Natural killer cell (primary cell): Measurements from ENCODE around the gene ZNF283. TPM values are rescaled to one million over a fixed set of nuclear protein-coding genes. Genes with fewer than 3 reads are reported as not detected.

ENCODE experiments used
- ATAC-seq, 3 donors: fragments of 150-1000 bp in 2 of 3; fragments of 200-7000 bp in 1 of 3; cut with Tn5 transposase; 1 replicate in 1 of 3; 2 replicates in 2 of 3; pipeline ENCODE4 v1.10.0; 2021; ENCODE audit warnings: mild to moderate bottlenecking in 2 of 3, moderate library complexity in 2 of 3
- DNase-seq, 2 donors: peaks; one replicate each; pipeline versions ENCODE4 v3.0.0 to v3.0.0-alpha.2; 2013 to 2021; ENCODE audit warnings: mixed read lengths in 1 of 2
- H3K27ac ChIP-seq: one replicate; pipeline ENCODE4 v1.5.1; 2013; ENCODE audit warnings: mild to moderate bottlenecking, low read length
- H3K27me3 ChIP-seq: one replicate; pipeline ENCODE4 v1.6.1; 2013; ENCODE audit warnings: low read length; ENCODE audit not compliant: control insufficient read depth, insufficient read depth
- H3K36me3 ChIP-seq: one replicate; pipeline ENCODE4 v1.6.1; 2013; ENCODE audit warnings: low read length; ENCODE audit not compliant: control insufficient read depth, insufficient read depth
- H3K4me1 ChIP-seq: one replicate; pipeline ENCODE4 v1.6.1; 2013; ENCODE audit warnings: low read length; ENCODE audit not compliant: control insufficient read depth, insufficient read depth
- H3K4me3 ChIP-seq: one replicate; pipeline ENCODE4 v1.5.1; 2013; ENCODE audit warnings: low read length
- H3K9me3 ChIP-seq: one replicate; pipeline ENCODE4 v1.6.1; 2013; ENCODE audit warnings: low read length; ENCODE audit not compliant: control insufficient read depth, insufficient read depth
- H3K27ac Mint-ChIP-seq, 2 donors: one replicate each; pipeline ENCODE4 v1.8.0; 2022; ENCODE audit warnings: mild to moderate bottlenecking in 2 of 2, mixed read lengths in 2 of 2, moderate library complexity in 1 of 2
- H3K27me3 Mint-ChIP-seq, 2 donors: one replicate each; pipeline ENCODE4 v1.8.0; 2022; ENCODE audit warnings: low read depth in 2 of 2, mixed read lengths in 2 of 2
- H3K36me3 Mint-ChIP-seq: one replicate; pipeline ENCODE4 v1.8.0; 2022; ENCODE audit warnings: mixed read lengths
- H3K4me1 Mint-ChIP-seq, 2 donors: one replicate each; pipeline ENCODE4 v1.8.0; 2022; ENCODE audit warnings: mixed read lengths in 2 of 2
- H3K4me3 Mint-ChIP-seq: one replicate; pipeline ENCODE4 v1.8.0; 2022; ENCODE audit warnings: mild to moderate bottlenecking, moderate library complexity, mixed read lengths
- H3K9me3 Mint-ChIP-seq, 2 donors: one replicate each; pipeline ENCODE4 v1.8.0; 2022; ENCODE audit warnings: mixed read lengths in 2 of 2
- WGBS: methylation state at CpG from one replicate; pipeline ENCODE4 v1.1.7; 2013; ENCODE audit warnings: missing lambda C conversion rate; ENCODE audit not compliant: insufficient coverage; 5-methylcytosine and 5-hydroxymethylcytosine counted together
- intact Hi-C: fragments of 100-400 bp; cut with micrococcal nuclease; formaldehyde crosslinking; loops from one replicate; pipeline ENCODE4 v1.14.2; 2022
- total RNA-seq, 4 donors: library from RNA; stranded (reverse); fragments of 120-200 nt in 1 of 4; gene quantifications; one replicate each; pipeline versions ENCODE4 v1.2.3 to v1.2.4, GENCODE V29; 2013 to 2022
- TF ChIP-seq, protein P1 (sequence below): fragments of 200-600 bp; IDR thresholded peaks from one replicate; pipeline ENCODE4 v1.8.0; 2022; ENCODE audit warnings: antibody characterized with exemption

Gene ZNF283
- total RNA-seq, 3 donors from 2014 or later (not counting 1 experiment from before 2014, with no cell fraction given), result 4.1 to 8.0 (median 7.1) TPM

DNA sequence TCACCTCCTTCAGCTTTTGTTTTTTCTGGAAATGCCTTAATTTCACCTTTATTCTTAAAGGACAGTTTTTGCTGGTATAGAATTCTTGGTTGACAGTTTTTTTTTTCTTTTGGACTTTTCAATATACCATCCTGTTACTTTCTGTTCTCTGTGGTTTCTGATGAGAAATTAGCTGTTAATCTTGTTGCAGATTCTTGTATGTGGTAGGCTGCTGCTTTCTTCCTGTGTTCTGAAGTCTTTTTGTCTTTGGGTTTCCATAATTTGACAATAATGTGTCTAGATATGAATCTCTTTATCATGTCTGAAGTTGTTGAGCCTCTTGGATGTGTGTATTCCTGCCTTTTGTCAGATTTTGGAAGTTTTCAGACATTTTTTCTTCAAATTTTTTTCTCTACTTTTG lies 12.0 kb downstream of the ZNF283 start:
- Histone ChIP-seq H3K4me3 (no peak overlapping the region), H3K9me3 (peaks cover 40% of the 10 kb centered on the region), H3K27me3 (no peaks in the 10 kb centered on the region), H3K27ac (no peak overlapping the region), H3K36me3 (peaks cover 61% of the 10 kb centered on the region), H3K4me1 (no peaks in the 10 kb centered on the region)
- Mint-ChIP-seq H3K36me3 (peaks cover 68% of the 10 kb centered on the region), H3K4me1 (no peaks in the 10 kb centered on the region), H3K27me3 (no peaks in the 10 kb centered on the region), H3K27ac (no peak overlapping the region), H3K9me3 (peaks cover 11 to 22% of the 10 kb centered on the region in 2 donors), H3K4me3 (no peak overlapping the region)
- ATAC-seq (no peak), DNase-seq (no peak)
- TF ChIP-seq, protein P1, sequence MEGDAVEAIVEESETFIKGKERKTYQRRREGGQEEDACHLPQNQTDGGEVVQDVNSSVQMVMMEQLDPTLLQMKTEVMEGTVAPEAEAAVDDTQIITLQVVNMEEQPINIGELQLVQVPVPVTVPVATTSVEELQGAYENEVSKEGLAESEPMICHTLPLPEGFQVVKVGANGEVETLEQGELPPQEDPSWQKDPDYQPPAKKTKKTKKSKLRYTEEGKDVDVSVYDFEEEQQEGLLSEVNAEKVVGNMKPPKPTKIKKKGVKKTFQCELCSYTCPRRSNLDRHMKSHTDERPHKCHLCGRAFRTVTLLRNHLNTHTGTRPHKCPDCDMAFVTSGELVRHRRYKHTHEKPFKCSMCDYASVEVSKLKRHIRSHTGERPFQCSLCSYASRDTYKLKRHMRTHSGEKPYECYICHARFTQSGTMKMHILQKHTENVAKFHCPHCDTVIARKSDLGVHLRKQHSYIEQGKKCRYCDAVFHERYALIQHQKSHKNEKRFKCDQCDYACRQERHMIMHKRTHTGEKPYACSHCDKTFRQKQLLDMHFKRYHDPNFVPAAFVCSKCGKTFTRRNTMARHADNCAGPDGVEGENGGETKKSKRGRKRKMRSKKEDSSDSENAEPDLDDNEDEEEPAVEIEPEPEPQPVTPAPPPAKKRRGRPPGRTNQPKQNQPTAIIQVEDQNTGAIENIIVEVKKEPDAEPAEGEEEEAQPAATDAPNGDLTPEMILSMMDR, result no peak
- intact Hi-C loops, result no loop called here

- Histone ChIP-seq H3K27ac (no peak overlapping the region), H3K4me1 (no peaks in the 10 kb centered on the region), H3K9me3 (peaks cover 42% of the 10 kb centered on the region), H3K27me3 (no peaks in the 10 kb centered on the region), H3K4me3 (no peak overlapping the region), H3K36me3 (peaks cover 46% of the 10 kb centered on the region)
- ATAC-seq (no peak), DNase-seq (no peak)
- peaks cover 15 to 27% of the 10 kb centered on the region in 2 donors for H3K9me3 Mint-ChIP-seq
- peaks cover 71% of the 10 kb centered on the region for H3K36me3 Mint-ChIP-seq
- WGBS, result 100% methylated on average over 1 of the region's 2 CpGs
- H3K4me3 Mint-ChIP-seq, result no peak overlapping the region
- no peaks in the 10 kb centered on the region for H3K4me1 Mint-ChIP-seq
- no peak overlapping the region for H3K27ac Mint-ChIP-seq
- TF ChIP-seq, protein P1, result no peak
- H3K27me3 Mint-ChIP-seq, result no peaks in the 10 kb centered on the region
- intact Hi-C loops, result no loop called here
Observed at GRCh38 chr19:43842007-43842406, 14.9 kb downstream of the ZNF283 start.

DNA sequence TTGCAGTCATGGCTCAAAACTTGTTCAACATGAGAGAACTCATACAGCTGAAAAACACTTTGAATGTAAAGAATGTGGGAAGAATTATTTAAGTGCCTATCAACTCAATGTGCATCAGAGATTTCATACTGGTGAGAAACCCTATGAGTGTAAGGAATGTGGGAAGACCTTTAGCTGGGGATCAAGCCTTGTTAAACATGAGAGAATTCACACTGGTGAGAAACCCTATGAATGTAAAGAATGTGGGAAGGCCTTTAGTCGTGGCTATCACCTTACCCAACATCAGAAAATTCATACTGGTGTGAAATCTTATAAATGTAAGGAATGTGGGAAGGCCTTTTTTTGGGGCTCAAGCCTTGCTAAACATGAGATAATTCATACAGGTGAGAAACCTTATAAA lies 20.1 kb downstream of the ZNF283 start:
- intact Hi-C loops, result no loop called here
- WGBS, result no CpG with 5 or more reads among the region's 1 CpG
- ATAC-seq (no peak), DNase-seq (no peak)
- Mint-ChIP-seq H3K9me3 (peaks cover 10 to 22% of the 10 kb centered on the region in 2 donors), H3K27ac (no peak overlapping the region), H3K4me1 (no peaks in the 10 kb centered on the region), H3K27me3 (no peaks in the 10 kb centered on the region), H3K4me3 (no peak overlapping the region), H3K36me3 (peaks cover 48% of the 10 kb centered on the region)
- TF ChIP-seq, protein P1, result no peak
- Histone ChIP-seq H3K4me1 (no peaks in the 10 kb centered on the region), H3K27me3 (no peaks in the 10 kb centered on the region), H3K9me3 (peaks cover 34% of the 10 kb centered on the region), H3K36me3 (peaks cover 17% of the 10 kb centered on the region), H3K4me3 (no peak overlapping the region), H3K27ac (no peak overlapping the region)

GRCh38 chr19:43847884-43848283 lies 20.8 kb downstream of the ZNF283 start:
- no peak overlapping the region for H3K4me3 ChIP-seq
- ATAC-seq, result no peak
- no peak overlapping the region for H3K27ac ChIP-seq
- 100% methylated on average over 2 of the region's 4 CpGs for WGBS
- intact Hi-C loops, result no loop called here
- no peaks in the 10 kb centered on the region for H3K27me3 ChIP-seq
- H3K4me1 Mint-ChIP-seq, result no peaks in the 10 kb centered on the region
- H3K9me3 Mint-ChIP-seq, result peaks cover 14 to 26% of the 10 kb centered on the region in 2 donors
- no peak overlapping the region for H3K27ac Mint-ChIP-seq
- H3K36me3 Mint-ChIP-seq, result peaks cover 53% of the 10 kb centered on the region
- H3K36me3 ChIP-seq, result peaks cover 11% of the 10 kb centered on the region
- no peak overlapping the region for H3K4me3 Mint-ChIP-seq
- H3K4me1 ChIP-seq, result no peaks in the 10 kb centered on the region
- H3K9me3 ChIP-seq, result peaks cover 32% of the 10 kb centered on the region
- TF ChIP-seq, protein P1, result no peak
- H3K27me3 Mint-ChIP-seq, result no peaks in the 10 kb centered on the region
- no peak for DNase-seq
